Activated CD4-positive, CD25-positive, alpha-beta regulatory T cell treated with anti-CD3 and anti-CD28 coated beads, Interleukin-2, amount 50 U/mL, for 72 hours (primary cell): ENCODE results near the gene PDSS2.

Source experiments
- DNase-seq: peaks from one replicate; pipeline ENCODE4 v3.0.0; 2021

Gene PDSS2

DNA sequence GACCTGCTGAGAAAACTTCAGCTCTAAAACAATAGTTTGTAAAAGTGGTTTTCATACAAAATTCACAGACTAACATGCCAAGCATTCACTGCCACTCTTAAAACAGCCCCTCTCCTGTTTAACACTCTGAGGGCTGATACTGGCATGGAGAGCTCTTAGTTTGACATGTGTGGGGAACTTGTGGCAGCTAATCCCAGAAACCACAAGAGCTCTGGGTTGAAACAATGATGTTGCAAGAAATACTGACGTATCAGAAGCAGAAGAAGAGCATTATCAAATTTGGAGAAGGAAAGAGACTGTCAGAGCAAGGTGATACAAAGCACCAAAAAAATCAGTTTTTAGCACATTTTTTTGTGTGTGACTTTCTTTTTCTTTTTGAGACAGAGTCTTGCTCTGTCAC is 349.2 kb downstream of the PDSS2 start:
- DNase-seq: no peak

DNA sequence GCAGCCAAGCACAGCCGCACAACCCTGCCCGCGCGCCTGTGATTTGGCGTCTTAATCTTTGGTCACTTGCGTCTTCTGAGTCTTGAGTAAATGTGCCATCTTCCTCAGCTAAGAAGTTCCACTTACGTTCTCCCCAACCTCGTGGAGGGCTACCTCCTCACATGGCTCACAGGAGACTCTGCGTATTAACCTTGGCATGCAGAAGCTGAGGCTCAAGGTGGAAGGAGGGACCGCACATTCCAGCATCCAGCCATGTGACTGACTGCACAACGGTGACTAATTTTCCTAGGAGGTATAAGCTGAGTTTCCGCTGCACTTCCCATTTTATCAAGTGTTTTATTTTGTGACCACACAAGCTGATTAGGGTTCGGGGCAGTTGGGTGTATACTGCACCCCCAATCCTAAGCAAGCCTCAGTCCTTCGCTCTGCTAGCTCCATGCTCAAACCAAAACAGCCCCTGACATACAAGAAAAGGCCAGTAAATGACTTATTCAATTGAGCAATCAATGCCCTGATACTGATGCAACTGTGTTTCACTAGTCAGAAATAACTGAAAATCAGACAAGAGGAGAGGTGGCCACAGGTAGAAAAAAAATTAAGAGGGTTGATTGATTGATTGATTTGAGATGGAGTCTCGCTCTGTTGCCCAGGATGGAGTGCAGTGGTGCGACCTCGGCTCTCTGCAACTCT is 351.0 kb downstream of the PDSS2 start:
- DNase-seq: no peak

DNA sequence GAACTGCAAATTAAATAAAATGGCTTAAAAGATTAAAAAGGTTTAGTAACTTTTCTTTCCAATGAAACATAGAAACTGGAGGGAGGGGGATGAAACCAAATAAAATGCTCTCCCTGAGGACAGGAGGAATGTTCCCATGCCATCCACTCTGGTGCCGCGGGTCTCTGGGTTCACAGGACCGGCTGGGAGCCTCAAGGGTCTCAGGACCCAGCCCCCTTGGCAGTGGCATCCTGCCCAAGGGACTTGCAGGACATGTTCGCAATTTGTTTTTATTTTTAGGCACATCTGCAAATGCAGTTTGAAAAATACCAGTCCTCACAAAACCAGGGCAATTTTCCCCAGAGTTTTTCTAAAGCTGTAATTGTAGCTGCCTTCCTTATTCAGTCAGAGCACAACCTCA is 351.6 kb downstream of the PDSS2 start:
- DNase-seq: no peak

DNA sequence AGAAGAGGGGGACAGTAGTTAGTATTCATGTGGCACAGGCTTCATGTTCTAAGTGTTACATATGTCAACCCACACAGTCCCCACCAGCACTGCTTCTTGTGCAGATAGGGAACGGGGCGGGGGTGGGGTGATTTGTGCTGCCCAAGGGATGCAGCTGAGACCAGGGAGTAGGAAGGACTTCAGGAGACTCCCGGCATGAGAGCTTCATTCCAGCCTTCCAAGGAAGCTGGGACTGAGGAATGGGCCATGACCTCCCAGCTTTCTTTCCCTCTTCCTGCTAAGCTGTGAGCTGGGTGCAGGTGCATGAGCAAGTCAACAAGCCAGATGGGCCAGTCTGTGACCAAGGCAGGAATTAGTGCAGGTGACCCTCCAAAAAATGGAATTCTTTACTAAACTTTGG is 353.2 kb downstream of the PDSS2 start:
- DNase-seq: no peak

DNA sequence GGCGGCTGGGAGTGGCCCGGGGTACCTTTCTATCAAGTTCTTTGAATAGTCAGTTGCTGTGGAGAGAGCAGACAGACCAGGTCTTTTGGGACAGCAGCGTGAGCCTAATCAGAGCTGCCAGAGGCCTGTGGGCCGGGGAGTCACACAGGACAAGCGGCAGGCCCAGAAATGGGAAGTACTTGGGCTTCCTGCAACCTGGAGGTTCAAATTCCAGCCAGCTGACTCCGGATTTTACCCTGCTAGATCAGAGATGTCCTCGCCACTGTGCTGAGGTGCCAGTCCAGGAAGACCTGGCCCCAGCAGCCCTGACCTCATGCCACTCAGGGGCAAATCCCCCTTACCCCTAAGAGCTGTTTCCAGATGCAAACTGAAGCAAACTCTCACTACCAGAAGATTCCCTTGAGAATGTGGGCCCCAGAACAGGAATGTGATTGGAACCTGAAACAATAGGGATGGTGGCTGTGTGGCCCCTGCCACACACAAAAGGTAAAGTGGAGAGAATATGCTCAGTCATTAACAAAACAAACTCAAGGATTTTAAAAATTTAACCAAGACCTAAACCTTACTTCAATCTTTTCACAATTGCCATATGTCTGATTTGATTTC is 353.8 kb downstream of the PDSS2 start:
- no peak for DNase-seq

DNA sequence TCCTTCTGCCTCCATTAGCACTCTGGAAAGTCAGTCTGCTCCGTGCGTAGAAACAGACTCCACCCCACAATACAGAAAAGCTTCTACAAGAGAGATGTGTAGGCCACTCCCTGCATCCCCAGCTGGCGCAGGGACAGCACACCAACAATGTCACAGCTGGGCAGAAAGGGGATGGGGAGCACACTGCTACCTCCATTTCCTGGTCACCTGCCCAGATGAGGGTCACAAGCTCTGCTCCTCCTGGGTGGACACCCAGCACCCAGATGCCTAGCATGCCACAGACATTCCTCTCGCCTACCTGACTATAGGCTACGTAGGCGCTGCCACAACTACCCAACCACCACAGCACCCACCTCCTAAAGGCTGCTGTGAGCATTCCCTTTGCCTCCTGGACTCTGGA is 356.3 kb downstream of the PDSS2 start:
- no peak for DNase-seq
